Fibroblast of lung (primary cell): ENCODE results near the gene ARX. TPM values are rescaled to one million over a fixed set of nuclear protein-coding genes. Genes with fewer than 3 reads are reported as not detected.
A peak's percentile ranks its signal among the peaks of the same experiment; 100 is the strongest.

ENCODE experiments used
- DNase-seq, 2 donors: peaks; one replicate each; pipeline versions ENCODE4 v3.0.0 to v3.0.0-alpha.2; 2010; ENCODE audit warnings: low read depth in 2 of 2
- H2AFZ ChIP-seq: 2 replicates; pipeline ENCODE4 v1.5.1; 2012; ENCODE audit warnings: low read length, control low read depth, inconsistent platforms
- H3K27ac ChIP-seq: 2 replicates; pipeline ENCODE4 v1.5.1; 2011; ENCODE audit warnings: low read length, control low read depth; ENCODE audit not compliant: insufficient read depth
- H3K27me3 ChIP-seq: 2 replicates; pipeline ENCODE4 v1.5.1; 2011; ENCODE audit warnings: mild to moderate bottlenecking, low read length; ENCODE audit not compliant: control insufficient read depth, insufficient read depth
- H3K36me3 ChIP-seq: 2 replicates; pipeline ENCODE4 v1.5.1; 2011; ENCODE audit warnings: low read length; ENCODE audit not compliant: control insufficient read depth, insufficient read depth
- H3K4me1 ChIP-seq: 2 replicates; pipeline ENCODE4 v1.5.1; 2011; ENCODE audit warnings: low read length; ENCODE audit not compliant: control insufficient read depth, insufficient read depth; ENCODE audit errors: extremely low read depth
- H3K4me2 ChIP-seq: 2 replicates; pipeline ENCODE4 v1.5.1; 2011; ENCODE audit warnings: low read length, control low read depth; ENCODE audit not compliant: insufficient read depth; ENCODE audit errors: extremely low read depth
- H3K4me3 ChIP-seq, 4 experiments: fragments of 200-600 bp in 1 of 4; sonication (generic) in 1 of 4; replicated peaks in 1 of 4; 2 replicates each; pipeline ENCODE4 v1.5.1; 2011 to 2016; ENCODE audit warnings: low read length in 4 of 4, low read depth in 3 of 4, mild to moderate bottlenecking in 3 of 4, control low read depth in 2 of 4, inconsistent platforms in 1 of 4, mixed read lengths in 1 of 4; ENCODE audit not compliant: insufficient read depth in 1 of 4; ENCODE audit errors: control extremely low read depth in 1 of 4
- H3K79me2 ChIP-seq: 2 replicates; pipeline ENCODE4 v1.5.1; 2012; ENCODE audit warnings: mild to moderate bottlenecking, low read length, inconsistent platforms; ENCODE audit not compliant: control insufficient read depth, insufficient read depth
- H3K9ac ChIP-seq: 2 replicates; pipeline ENCODE4 v1.5.1; 2011; ENCODE audit warnings: mild to moderate bottlenecking, low read length, control low read depth; ENCODE audit not compliant: insufficient read depth
- H3K9me3 ChIP-seq: 2 replicates; pipeline ENCODE4 v1.5.1; 2012; ENCODE audit warnings: low read depth, low read length; ENCODE audit not compliant: control insufficient read depth, insufficient read depth
- H4K20me1 ChIP-seq: 2 replicates; pipeline ENCODE4 v1.5.1; 2011; ENCODE audit warnings: low read length; ENCODE audit not compliant: control insufficient read depth, insufficient read depth; ENCODE audit errors: extremely low read depth
- EZH2 ChIP-seq: IDR thresholded peaks from 2 replicates; pipeline ENCODE4 v1.5.1; 2012; ENCODE audit warnings: low read length, control low read depth, mild to moderate bottlenecking; ENCODE audit errors: missing control alignments
- polyA plus RNA-seq, 2 donors: library from polyadenylated mRNA; depleted of rRNA in 1 of 2; stranded (reverse) in 1 of 2; unstranded in 1 of 2; fragments of >200 nt; gene quantifications; 2 replicates each; pipeline ENCODE4 v1.2.1, GENCODE V29; 2011 to 2012; ENCODE audit warnings: missing spikeins in 1 of 2
- total RNA-seq: library from RNA; depleted of rRNA; stranded (reverse); fragments of >200 nt; gene quantifications from 2 replicates; pipeline ENCODE4 v1.2.1, GENCODE V29; 2014
- TF ChIP-seq, protein P1 (sequence below), 2 donors: IDR thresholded peaks in 1 of 2; conservative IDR thresholded peaks in 1 of 2; 1 replicate in 1 of 2; 2 replicates in 1 of 2; pipeline ENCODE4 v1.5.1; 2011 to 2012; ENCODE audit warnings: low read length in 2 of 2, control low read depth in 1 of 2, inconsistent platforms in 1 of 2, low read depth in 1 of 2, mild to moderate bottlenecking in 1 of 2

The ARX gene
- total and polyA plus RNA-seq, 2 donors (not counting 1 experiment from before 2014, with no cell fraction given), result not detected

DNA sequence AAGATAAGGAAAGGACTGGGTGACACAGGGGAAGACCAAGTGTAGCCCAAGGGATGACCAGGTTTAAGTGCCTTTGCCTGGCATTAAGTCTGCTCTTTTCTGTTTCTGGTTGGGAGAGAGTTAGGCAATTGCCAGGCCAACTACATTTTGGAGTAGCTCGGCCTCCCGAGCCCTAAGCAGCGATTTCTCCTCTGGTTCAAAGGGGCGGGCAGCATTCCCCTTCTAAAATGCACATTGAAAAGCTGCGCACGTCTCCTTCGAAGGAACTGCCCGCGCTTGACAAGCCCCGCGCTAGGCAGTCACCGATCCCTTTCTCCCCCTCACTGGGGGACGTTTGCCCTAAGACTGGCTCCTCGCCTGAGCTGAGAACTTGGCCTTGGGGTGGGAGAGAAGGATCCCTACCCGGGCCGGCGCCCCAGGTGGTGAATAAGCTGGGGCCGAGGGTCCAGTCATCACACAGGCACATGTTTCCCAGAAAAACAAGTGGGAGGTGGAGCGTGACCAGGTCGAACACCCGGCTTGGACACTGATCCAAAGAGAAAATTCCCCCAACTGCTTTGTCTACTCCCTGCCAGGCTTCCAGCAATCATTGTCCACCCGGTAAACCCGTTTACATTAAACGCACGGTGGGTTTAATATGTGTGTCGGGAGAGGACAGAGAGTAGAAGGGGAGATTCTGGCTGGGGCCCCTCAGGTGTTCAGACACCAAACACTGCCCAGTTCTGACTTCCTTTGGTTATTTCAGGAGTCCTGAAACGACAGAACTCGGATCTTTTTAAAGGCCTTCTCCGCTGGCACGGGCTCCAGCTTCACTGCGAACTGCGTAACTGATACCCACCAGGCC lies 4.0 kb downstream of the ARX start:
- Histone ChIP-seq H3K27me3 (peaks cover 64% of the 10 kb centered on the region), H3K4me2 (no peak overlapping the region), H3K4me3 (no peak overlapping the region), H3K9me3 (no peaks in the 10 kb centered on the region), H3K4me1 (no peaks in the 10 kb centered on the region), H4K20me1 (no peaks in the 10 kb centered on the region), H2AFZ (no peak overlapping the region), H3K27ac (no peak overlapping the region), H3K9ac (no peak overlapping the region), H3K36me3 (no peaks in the 10 kb centered on the region), H3K79me2 (no peaks in the 10 kb centered on the region)
- peak; percentile 29 for TF ChIP-seq EZH2
- TF ChIP-seq, protein P1, sequence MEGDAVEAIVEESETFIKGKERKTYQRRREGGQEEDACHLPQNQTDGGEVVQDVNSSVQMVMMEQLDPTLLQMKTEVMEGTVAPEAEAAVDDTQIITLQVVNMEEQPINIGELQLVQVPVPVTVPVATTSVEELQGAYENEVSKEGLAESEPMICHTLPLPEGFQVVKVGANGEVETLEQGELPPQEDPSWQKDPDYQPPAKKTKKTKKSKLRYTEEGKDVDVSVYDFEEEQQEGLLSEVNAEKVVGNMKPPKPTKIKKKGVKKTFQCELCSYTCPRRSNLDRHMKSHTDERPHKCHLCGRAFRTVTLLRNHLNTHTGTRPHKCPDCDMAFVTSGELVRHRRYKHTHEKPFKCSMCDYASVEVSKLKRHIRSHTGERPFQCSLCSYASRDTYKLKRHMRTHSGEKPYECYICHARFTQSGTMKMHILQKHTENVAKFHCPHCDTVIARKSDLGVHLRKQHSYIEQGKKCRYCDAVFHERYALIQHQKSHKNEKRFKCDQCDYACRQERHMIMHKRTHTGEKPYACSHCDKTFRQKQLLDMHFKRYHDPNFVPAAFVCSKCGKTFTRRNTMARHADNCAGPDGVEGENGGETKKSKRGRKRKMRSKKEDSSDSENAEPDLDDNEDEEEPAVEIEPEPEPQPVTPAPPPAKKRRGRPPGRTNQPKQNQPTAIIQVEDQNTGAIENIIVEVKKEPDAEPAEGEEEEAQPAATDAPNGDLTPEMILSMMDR (conservative IDR thresholded peaks at IDR 0.05 in 1 of 2, IDR thresholded peaks at IDR 0.05 in 1 of 2; ENCODE audit: low read depth in 1 of 2, low read length in 2 of 2), result no peak
- DNase-seq, result no peak

DNA sequence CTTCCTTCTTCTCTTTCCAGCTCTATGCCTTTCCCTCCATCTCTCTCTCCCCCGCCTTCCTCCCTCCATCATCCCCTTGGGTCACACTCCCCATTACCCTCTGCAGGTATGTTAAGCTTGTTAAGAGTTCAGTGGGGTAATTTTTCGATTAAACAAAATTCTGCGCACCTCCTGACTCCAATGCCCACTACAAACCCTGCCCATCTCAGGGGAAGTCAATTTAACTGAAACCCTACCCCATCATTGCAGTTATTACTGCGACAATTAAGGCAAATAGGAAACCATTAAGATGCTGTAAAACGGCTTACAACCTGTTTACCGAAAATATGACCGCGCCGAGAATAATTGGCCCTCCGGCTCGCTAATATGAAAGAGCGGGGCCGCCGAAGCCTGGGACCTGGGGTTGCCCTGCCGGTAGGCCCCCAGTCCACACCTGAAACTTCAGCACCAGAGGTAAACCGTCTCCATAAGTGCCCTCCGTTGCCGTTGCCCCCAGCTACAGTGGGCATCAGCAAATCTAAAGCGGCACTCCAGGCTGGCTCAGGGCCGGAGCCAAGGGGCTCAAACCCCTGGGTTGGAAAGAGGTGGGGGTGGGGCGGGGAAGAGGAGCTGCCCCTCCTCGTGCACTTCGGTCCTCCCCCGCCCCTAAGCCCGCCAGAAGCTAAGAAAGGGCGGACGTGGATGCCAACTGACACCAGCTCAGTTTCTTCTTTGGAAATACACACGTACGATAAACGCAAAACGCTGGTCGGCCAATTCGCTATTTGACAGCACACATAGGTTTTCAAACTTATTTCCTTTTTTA lies 4.8 kb downstream of the ARX start:
- TF ChIP-seq, protein P1 (conservative IDR thresholded peaks at IDR 0.05 in 1 of 2, IDR thresholded peaks at IDR 0.05 in 1 of 2; ENCODE audit: low read depth in 1 of 2, low read length in 2 of 2), result no peak
- TF ChIP-seq EZH2, result no peak
- H3K4me3 ChIP-seq, result no peak overlapping the region
- H3K36me3 ChIP-seq, result no peaks in the 10 kb centered on the region
- H4K20me1 ChIP-seq, result no peaks in the 10 kb centered on the region
- no peaks in the 10 kb centered on the region for H3K9me3 ChIP-seq
- H3K79me2 ChIP-seq, result no peaks in the 10 kb centered on the region
- no peaks in the 10 kb centered on the region for H3K4me1 ChIP-seq
- no peak overlapping the region for H2AFZ ChIP-seq
- H3K4me2 ChIP-seq, result no peak overlapping the region
- peaks cover 63% of the 10 kb centered on the region for H3K27me3 ChIP-seq
- H3K27ac ChIP-seq, result no peak overlapping the region
- no peak overlapping the region for H3K9ac ChIP-seq
- DNase-seq, result no peak

DNA sequence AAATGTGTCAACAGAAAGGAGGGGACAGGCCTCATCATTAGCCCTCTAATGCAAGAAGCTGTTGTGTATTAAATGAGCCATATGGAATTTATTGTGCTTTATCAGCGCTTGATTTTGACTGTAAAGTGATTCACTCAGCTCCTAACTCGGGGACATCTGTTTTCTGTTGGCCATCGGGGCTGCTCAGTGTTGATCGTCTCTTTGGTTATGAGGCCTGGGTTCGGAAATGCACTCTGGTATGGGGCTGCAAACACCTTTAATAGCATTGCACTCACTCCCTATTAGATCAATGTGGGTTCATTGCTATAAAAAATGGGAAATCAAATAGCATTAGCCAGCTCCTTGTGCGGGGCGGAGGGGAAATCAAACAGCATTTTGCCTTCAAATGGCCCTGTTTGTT lies 6.4 kb downstream of the ARX start:
- Histone ChIP-seq H3K36me3 (no peaks in the 10 kb centered on the region), H3K27me3 (peaks cover 64% of the 10 kb centered on the region), H2AFZ (no peak overlapping the region), H3K9me3 (no peaks in the 10 kb centered on the region), H3K9ac (no peak overlapping the region), H4K20me1 (no peaks in the 10 kb centered on the region), H3K4me3 (no peak overlapping the region), H3K27ac (no peak overlapping the region), H3K4me1 (no peaks in the 10 kb centered on the region), H3K4me2 (no peak overlapping the region), H3K79me2 (no peaks in the 10 kb centered on the region)
- no peak for DNase-seq
- TF ChIP-seq, protein P1 (conservative IDR thresholded peaks at IDR 0.05 in 1 of 2, IDR thresholded peaks at IDR 0.05 in 1 of 2; ENCODE audit: low read depth in 1 of 2, low read length in 2 of 2), result no peak
- TF ChIP-seq EZH2, result no peak
